GM21576 (cell line): ENCODE measurements around the gene CMTM4.
"Not testable (repeated sequence)": the region's sequence is repeated elsewhere in the genome, so short reads cannot be mapped to it uniquely, and the experiment has no call there.

Source experiments
- ATAC-seq: cut with Tn5 transposase; IDR thresholded peaks from one replicate; pipeline ENCODE4 v1.9.1; 2021; ENCODE audit warnings: mild to moderate bottlenecking, moderate library complexity; ENCODE audit not compliant: unreplicated experiment

Gene CMTM4

GRCh38 chr16:66569827-66570405, 126.6 kb downstream of the CMTM4 start:
- ATAC-seq = no peak

- ATAC-seq = no peak
Observed at GRCh38 chr16:66569131-66569530, 127.4 kb downstream of the CMTM4 start.

- no peak for ATAC-seq
Observed at GRCh38 chr16:66568355-66568754, 128.2 kb downstream of the CMTM4 start.

- not testable (repeated sequence) for ATAC-seq
Observed at GRCh38 chr16:66567270-66567669, 129.3 kb downstream of the CMTM4 start.

DNA sequence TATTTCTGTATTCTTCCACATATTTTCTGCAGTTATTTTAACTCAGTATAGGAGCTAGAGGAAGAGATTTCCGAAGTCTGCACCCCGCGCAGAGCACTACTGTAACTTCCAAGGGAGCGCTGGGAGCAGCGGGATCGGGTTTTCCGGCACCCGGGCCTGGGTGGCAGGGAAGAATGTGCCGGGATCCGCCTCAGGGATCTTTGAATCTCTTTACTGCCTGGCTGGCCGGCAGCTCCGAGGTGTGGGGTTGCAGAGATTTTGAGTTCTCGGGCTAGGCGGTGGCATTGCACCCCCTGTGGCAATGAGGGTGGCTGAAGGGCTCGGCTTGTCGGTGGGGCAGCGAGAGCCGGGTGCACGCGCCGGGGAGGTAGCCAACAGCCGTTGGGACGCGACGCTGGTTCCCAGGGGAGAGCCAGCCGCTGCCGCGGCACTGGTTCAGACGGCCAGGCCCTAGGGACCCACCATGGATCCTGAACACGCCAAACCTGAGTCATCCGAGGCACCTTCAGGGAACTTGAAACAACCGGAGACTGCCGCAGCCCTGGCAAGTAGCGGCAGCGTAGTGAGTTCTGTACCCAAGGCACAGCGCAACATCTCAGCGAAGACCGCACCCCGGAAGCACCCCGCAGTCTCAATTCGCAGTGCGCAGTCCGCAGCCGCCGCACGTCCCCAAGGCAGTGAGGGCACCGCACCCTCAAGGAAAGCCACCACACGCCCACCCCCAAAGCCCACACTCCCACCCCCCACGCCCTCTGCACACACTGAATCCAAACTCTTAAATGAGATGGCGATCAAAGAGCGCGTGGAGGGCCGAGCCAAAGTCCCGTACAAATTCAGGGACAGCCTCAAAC, 130.3 kb downstream of the CMTM4 start, which contains the start of gene CMTM1:
CMTM1 (plus strand) TSS at position 389 of the 851 bp plus-strand sequence; CDS start at position 464, 75 bp downstream.
- no peak for ATAC-seq
